GM12878 (cell line): Measurements from ENCODE around the gene ELOVL4. TPM values are rescaled to one million over a fixed set of nuclear protein-coding genes. Genes with fewer than 3 reads are reported as not detected.

ENCODE experiments used
- ATAC-seq: fragments of 200-7000 bp; cut with Tn5 transposase; 3 replicates; pipeline ENCODE4 v1.9.1; 2020; ENCODE audit warnings: mild to moderate bottlenecking, moderate library complexity
- BruUV-seq: library from RNA; stranded (reverse); fragments of 400-500 nt; replicated peaks from 2 replicates; lab custom pipeline; 2021; lab: Mats Ljungman, UMichigan
- CTCF ChIA-PET: fragments of 300-600 bp; sonication (Branson Sonifier 250); formaldehyde crosslinking; extraction: SDS; loops from one replicate; lab custom pipeline; 2021; ENCODE audit warnings: inconsistent platforms; lab: Yijun Ruan, JAX
- POLR2A ChIA-PET: fragments of 350-600 bp; formaldehyde crosslinking; extraction: SDS; loops from one replicate; lab custom pipeline; 2021; ENCODE audit warnings: inconsistent platforms; lab: Charles Lee
- RAD21 ChIA-PET: fragments of 300-600 bp; sonication (Branson Sonifier 250); formaldehyde crosslinking; loops from one replicate; lab custom pipeline; 2023; ENCODE audit warnings: antibody characterized with exemption; ENCODE audit not compliant: unreplicated experiment; lab: Charles Lee
- SMC1A ChIA-PET: fragments of 300-600 bp; sonication (Branson Sonifier 250); formaldehyde crosslinking; loops from one replicate; lab custom pipeline; 2023; ENCODE audit not compliant: unreplicated experiment, uncharacterized antibody; lab: Charles Lee
- DNase-seq: peaks from one replicate; pipeline ENCODE4 v3.0.0-alpha.2; 2011; ENCODE audit warnings: low read depth, low spot score
- FAIRE-seq: peaks from 3 replicates; lab custom pipeline; 2011; peaks lifted over from hg19 to GRCh38; lab: Jason Lieb, UNC
- H2AFZ ChIP-seq: 2 replicates; pipeline ENCODE4 v1.6.0; 2011; ENCODE audit warnings: low read depth, low read length, control low read depth; ENCODE audit not compliant: control insufficient read depth
- H3K27ac ChIP-seq: 2 replicates; pipeline ENCODE4 v1.5.1; 2011; ENCODE audit warnings: control low read depth; ENCODE audit not compliant: control insufficient read depth, insufficient read depth
- H3K27me3 ChIP-seq, 2 experiments: replicated peaks in 1 of 2; 2 replicates each; pipeline versions ENCODE4 v1.6.0 to v1.6.1; 2011; ENCODE audit warnings: low read length in 1 of 2; ENCODE audit not compliant: control insufficient read depth in 2 of 2, insufficient read depth in 2 of 2
- H3K36me3 ChIP-seq, 2 experiments: 2 replicates each; pipeline ENCODE4 v1.5.1; 2011; ENCODE audit warnings: low read length in 1 of 2; ENCODE audit not compliant: control insufficient read depth in 2 of 2, insufficient read depth in 2 of 2
- H3K4me1 ChIP-seq: 2 replicates; pipeline ENCODE4 v1.6.1; 2011; ENCODE audit warnings: mild to moderate bottlenecking, low read length, moderate library complexity, mixed read lengths; ENCODE audit not compliant: control insufficient read depth, insufficient read depth
- H3K4me2 ChIP-seq: 2 replicates; pipeline ENCODE4 v1.6.0; 2011; ENCODE audit warnings: control low read depth; ENCODE audit not compliant: control insufficient read depth, insufficient read depth
- H3K4me3 ChIP-seq: fragments of 200-600 bp; sonication (generic); 2 replicates; pipeline ENCODE4 v1.5.1; 2016
- H3K79me2 ChIP-seq: 2 replicates; pipeline ENCODE4 v1.6.0; 2011; ENCODE audit warnings: low read length; ENCODE audit not compliant: control insufficient read depth, insufficient read depth
- H3K9ac ChIP-seq: 2 replicates; pipeline ENCODE4 v1.8.0; 2011; ENCODE audit warnings: low read length, control low read depth, mixed read lengths; ENCODE audit not compliant: control insufficient read depth, insufficient read depth
- H3K9me3 ChIP-seq: replicated peaks from 3 replicates; pipeline ENCODE4 v1.5.1; 2011; ENCODE audit warnings: mild to moderate bottlenecking, low read length; ENCODE audit not compliant: control insufficient read depth, insufficient read depth
- H4K20me1 ChIP-seq: 2 replicates; pipeline ENCODE4 v1.6.0; 2011; ENCODE audit not compliant: control insufficient read depth, insufficient read depth
- BACH1 ChIP-seq: fragments of 450-650 bp; IDR thresholded peaks from 2 replicates; pipeline ENCODE4 v1.6.1; 2017; ENCODE audit warnings: mild to moderate bottlenecking, borderline replicate concordance
- CBFB ChIP-seq: IDR thresholded peaks from 2 replicates; pipeline ENCODE4 v1.6.1; 2016; ENCODE audit warnings: antibody characterized with exemption, low read depth
- CHD4 ChIP-seq: fragments of 200-600 bp; sonication (generic); IDR thresholded peaks from 2 replicates; pipeline ENCODE4 v1.6.1; 2016; ENCODE audit warnings: mild to moderate bottlenecking
- DPF2 ChIP-seq: fragments of 450-650 bp; IDR thresholded peaks from 2 replicates; pipeline ENCODE4 v1.6.1; 2017; ENCODE audit warnings: mild to moderate bottlenecking
- KDM1A ChIP-seq: fragments of 200-600 bp; sonication (generic); IDR thresholded peaks from 2 replicates; pipeline ENCODE4 v1.6.1; 2016; ENCODE audit warnings: borderline replicate concordance
- NRF1 ChIP-seq: conservative IDR thresholded peaks from 2 replicates; pipeline ENCODE4 v1.6.1; 2011; ENCODE audit warnings: mild to moderate bottlenecking, low read depth, low read length, improper control_type of control experiment
- RBBP5 ChIP-seq: fragments of 200-600 bp; sonication (generic); conservative IDR thresholded peaks from 2 replicates; pipeline ENCODE4 v1.6.1; 2016
- STAT3 ChIP-seq: IDR thresholded peaks from 2 replicates; pipeline ENCODE4 v1.6.1; 2011; ENCODE audit warnings: low read depth, low read length, improper control_type of control experiment
- ZZZ3 ChIP-seq: IDR thresholded peaks from 2 replicates; pipeline ENCODE4 v1.6.1; 2011; ENCODE audit warnings: low read depth; ENCODE audit not compliant: control insufficient read depth, insufficient read length
- WGBS: methylation state at CpG from one replicate; pipeline ENCODE4 v1.1.6; 2016; ENCODE audit warnings: low lambda C conversion rate; ENCODE audit not compliant: insufficient replicate concordance, insufficient coverage; ENCODE audit errors: missing lambda C conversion rate; 5-methylcytosine and 5-hydroxymethylcytosine counted together
- in situ Hi-C: fragments of 300-500 bp; cut with MboI; formaldehyde crosslinking; loops from 9 replicates; pipeline ENCODE4 v1.14.3; 2018; ENCODE audit warnings: mixed read lengths
- intact Hi-C: fragments of 100-400 bp; cut with micrococcal nuclease; formaldehyde crosslinking; loops from one replicate; pipeline ENCODE4 v1.14.2; 2022; ENCODE audit not compliant: unreplicated experiment
- polyA plus RNA-seq, 11 experiments: library from polyadenylated mRNA; depleted of rRNA in 4 of 11; unstranded in 6 of 11; stranded (reverse) in 5 of 11; fragments of >200 nt; fragmentation: Nextera tagmentation in 4 of 11; fragmentation: Illumina TruSeq in 1 of 11; extraction: Ambion mirVana in 4 of 11; extraction: Trizol in 1 of 11; gene quantifications; 1 replicate in 1 of 11; 2 replicates in 10 of 11; pipeline versions ENCODE4 v1.2.1 to v1.2.3, GENCODE V29; 2011 to 2016; ENCODE audit warnings: inconsistent platforms in 2 of 11, missing spikeins in 2 of 11, low read depth in 1 of 11
- total RNA-seq, 4 experiments: library from RNA; depleted of rRNA in 3 of 4; stranded (reverse); fragments of >200 nt in 3 of 4; fragmentation: Illumina TruSeq in 1 of 4; extraction: Trizol in 1 of 4; gene quantifications; 2 replicates each; pipeline versions ENCODE4 v1.2.1 to v1.2.3, GENCODE V29; 2013 to 2021
- TF ChIP-seq, protein P1 (sequence below): fragments of 450-650 bp; IDR thresholded peaks from 2 replicates; pipeline ENCODE4 v1.6.1; 2017; ENCODE audit warnings: mild to moderate bottlenecking, low read depth, inconsistent platforms; ENCODE audit not compliant: poor library complexity, severe bottlenecking
- TF ChIP-seq, protein P2 (sequence below): IDR thresholded peaks from 2 replicates; pipeline ENCODE4 v1.6.1; 2012; ENCODE audit warnings: low read depth, low read length, improper control_type of control experiment
- TF ChIP-seq, protein P3 (sequence below): fragments of 450-650 bp; IDR thresholded peaks from 2 replicates; pipeline ENCODE4 v1.6.1; 2016; ENCODE audit warnings: mild to moderate bottlenecking

Gene ELOVL4
- total and polyA plus RNA-seq, 10 of the 15 experiments (the other 5 are each of a cell fraction or from before 2014, with no cell fraction given) = 0.03 to 0.15 (median 0.08) TPM; not detected in 7

DNA sequence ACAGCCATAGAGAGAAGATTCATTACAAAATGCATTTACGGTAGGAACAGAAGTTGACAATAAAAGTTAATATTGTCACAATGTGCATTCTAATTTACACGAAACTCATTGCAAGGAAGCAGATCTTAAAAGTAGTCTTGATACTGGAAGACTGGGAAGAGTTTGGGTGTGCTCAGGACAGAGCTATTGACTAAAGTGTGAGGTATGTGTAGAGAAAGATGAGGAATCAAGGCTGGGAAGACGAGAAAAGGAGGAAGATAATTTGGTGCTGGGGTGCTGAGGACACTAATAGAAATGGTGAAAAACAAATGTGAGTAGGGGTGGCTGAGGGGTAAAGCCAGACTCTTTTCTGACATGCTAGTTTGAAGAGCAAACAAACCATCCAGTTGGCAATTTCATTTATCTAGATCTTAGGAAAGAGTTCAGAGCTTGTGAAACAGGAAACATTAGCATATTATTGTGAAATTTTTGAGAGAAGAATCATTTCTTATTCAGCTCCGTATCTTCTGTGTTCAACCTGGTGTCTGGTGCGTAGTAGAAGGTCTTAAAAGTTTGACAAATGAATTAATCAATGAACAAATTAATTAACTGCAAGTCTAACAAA lies 72.7 kb downstream of the ELOVL4 start:
- Histone ChIP-seq H2AFZ (no peak overlapping the region), H3K9me3 (no peaks in the 10 kb centered on the region), H3K9ac (no peak overlapping the region), H4K20me1 (no peaks in the 10 kb centered on the region), H3K27ac (no peak overlapping the region), H3K4me1 (no peaks in the 10 kb centered on the region), H3K79me2 (no peaks in the 10 kb centered on the region), H3K4me3 (no peak overlapping the region), H3K4me2 (no peak overlapping the region), H3K27me3 (no peaks in the 10 kb centered on the region), H3K36me3 (no peaks in the 10 kb centered on the region)
- ChIA-PET SMC1A (no interaction called here), CTCF (interaction anchor here (1.2 to 1.6 kb wide), 3 partner anchors 61 to 75 kb away, joined by 3 read pairs; no protein-coding TSS in a partner anchor), RAD21 (no interaction called here), POLR2A (no interaction called here)
- intact Hi-C loops = loop anchor here (10.0 kb wide), 1 partner anchor 220 kb away; no protein-coding TSS in a partner anchor
- DNase-seq (no peak), FAIRE-seq (no peak), ATAC-seq (no peak)
- TF ChIP-seq ZZZ3 = no peak
- no peak for TF ChIP-seq CHD4
- no peak for TF ChIP-seq RBBP5
- TF ChIP-seq, protein P1, sequence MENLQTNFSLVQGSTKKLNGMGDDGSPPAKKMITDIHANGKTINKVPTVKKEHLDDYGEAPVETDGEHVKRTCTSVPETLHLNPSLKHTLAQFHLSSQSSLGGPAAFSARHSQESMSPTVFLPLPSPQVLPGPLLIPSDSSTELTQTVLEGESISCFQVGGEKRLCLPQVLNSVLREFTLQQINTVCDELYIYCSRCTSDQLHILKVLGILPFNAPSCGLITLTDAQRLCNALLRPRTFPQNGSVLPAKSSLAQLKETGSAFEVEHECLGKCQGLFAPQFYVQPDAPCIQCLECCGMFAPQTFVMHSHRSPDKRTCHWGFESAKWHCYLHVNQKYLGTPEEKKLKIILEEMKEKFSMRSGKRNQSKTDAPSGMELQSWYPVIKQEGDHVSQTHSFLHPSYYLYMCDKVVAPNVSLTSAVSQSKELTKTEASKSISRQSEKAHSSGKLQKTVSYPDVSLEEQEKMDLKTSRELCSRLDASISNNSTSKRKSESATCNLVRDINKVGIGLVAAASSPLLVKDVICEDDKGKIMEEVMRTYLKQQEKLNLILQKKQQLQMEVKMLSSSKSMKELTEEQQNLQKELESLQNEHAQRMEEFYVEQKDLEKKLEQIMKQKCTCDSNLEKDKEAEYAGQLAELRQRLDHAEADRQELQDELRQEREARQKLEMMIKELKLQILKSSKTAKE = no peak
- TF ChIP-seq CBFB = no peak
- TF ChIP-seq DPF2 = no peak
- no peak for TF ChIP-seq STAT3
- no peak for TF ChIP-seq NRF1
- TF ChIP-seq, protein P2, sequence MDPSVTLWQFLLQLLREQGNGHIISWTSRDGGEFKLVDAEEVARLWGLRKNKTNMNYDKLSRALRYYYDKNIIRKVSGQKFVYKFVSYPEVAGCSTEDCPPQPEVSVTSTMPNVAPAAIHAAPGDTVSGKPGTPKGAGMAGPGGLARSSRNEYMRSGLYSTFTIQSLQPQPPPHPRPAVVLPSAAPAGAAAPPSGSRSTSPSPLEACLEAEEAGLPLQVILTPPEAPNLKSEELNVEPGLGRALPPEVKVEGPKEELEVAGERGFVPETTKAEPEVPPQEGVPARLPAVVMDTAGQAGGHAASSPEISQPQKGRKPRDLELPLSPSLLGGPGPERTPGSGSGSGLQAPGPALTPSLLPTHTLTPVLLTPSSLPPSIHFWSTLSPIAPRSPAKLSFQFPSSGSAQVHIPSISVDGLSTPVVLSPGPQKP = no peak
- no peak for TF ChIP-seq BACH1
- TF ChIP-seq, protein P3, sequence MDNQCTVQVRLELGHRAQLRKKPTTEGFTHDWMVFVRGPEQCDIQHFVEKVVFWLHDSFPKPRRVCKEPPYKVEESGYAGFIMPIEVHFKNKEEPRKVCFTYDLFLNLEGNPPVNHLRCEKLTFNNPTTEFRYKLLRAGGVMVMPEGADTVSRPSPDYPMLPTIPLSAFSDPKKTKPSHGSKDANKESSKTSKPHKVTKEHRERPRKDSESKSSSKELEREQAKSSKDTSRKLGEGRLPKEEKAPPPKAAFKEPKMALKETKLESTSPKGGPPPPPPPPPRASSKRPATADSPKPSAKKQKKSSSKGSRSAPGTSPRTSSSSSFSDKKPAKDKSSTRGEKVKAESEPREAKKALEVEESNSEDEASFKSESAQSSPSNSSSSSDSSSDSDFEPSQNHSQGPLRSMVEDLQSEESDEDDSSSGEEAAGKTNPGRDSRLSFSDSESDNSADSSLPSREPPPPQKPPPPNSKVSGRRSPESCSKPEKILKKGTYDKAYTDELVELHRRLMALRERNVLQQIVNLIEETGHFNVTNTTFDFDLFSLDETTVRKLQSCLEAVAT = no peak
- no peak for TF ChIP-seq KDM1A
- in situ Hi-C loops = no loop called here
- BruUV-seq = no TSS peak
- WGBS = 19% methylated on average over 5 of the region's 5 CpGs
